ENCODE data around the gene ANO7. TPM values are rescaled to one million over a fixed set of nuclear protein-coding genes. Genes with fewer than 3 reads are reported as not detected.
A peak's percentile ranks its signal among the peaks of the same experiment; 100 is the strongest.

ANO7 gene
- total RNA-seq, 1 experiment from 2014 or later, result 5.2 TPM

DNA sequence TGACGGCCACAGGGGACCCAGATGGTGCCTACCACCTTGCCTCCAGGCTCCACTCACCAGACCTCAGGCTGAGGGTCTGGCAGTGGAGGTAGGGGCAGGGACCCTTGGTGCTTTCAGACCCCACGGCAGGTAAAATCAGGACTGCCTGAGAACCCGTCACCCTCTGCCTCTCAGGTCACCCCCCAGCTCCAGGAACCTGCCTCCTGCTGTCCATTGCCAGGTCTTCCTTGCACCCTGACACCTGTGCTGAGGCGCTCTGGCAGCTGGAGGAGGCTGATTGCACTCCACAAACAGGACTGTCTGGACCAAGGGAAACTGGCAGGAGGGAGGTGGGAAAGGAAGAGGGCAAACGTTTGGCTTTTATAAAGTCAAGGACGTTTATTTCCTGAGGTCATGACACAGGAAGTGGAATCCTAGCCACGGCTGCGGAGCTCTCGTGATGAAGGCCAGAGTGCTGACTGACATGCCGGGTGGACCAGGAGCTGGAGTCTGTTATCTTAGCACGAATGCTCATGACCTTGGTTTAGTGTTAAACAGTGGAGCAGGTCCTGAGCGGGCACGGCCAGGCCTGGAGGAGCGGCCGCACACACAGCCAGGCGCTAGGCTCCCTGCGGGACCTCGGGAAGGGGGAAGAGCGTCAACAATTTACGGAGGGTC, 40.5 kb downstream of the ANO7 start:
- no CpG with 5 or more reads among the region's 20 CpGs for WGBS (ENCODE audit: extremely low coverage, insufficient read length, low lambda C conversion rate)
- H3K36me3 Mint-ChIP-seq (ENCODE audit: insufficient read depth in 1 of 3, low read depth in 3 of 3), result peaks cover 30 to 82% (median 70%) of the 10 kb centered on the region in 3 experiments; a peak in 6 of 7 replicates
- no peak overlapping the region for H2BK15ac ChIP-seq (ENCODE audit: low read depth, low read length)
- H4K5ac ChIP-seq (ENCODE audit: insufficient read length, low read depth, low read length), result no peak overlapping the region
- TF ChIP-seq, protein P1, sequence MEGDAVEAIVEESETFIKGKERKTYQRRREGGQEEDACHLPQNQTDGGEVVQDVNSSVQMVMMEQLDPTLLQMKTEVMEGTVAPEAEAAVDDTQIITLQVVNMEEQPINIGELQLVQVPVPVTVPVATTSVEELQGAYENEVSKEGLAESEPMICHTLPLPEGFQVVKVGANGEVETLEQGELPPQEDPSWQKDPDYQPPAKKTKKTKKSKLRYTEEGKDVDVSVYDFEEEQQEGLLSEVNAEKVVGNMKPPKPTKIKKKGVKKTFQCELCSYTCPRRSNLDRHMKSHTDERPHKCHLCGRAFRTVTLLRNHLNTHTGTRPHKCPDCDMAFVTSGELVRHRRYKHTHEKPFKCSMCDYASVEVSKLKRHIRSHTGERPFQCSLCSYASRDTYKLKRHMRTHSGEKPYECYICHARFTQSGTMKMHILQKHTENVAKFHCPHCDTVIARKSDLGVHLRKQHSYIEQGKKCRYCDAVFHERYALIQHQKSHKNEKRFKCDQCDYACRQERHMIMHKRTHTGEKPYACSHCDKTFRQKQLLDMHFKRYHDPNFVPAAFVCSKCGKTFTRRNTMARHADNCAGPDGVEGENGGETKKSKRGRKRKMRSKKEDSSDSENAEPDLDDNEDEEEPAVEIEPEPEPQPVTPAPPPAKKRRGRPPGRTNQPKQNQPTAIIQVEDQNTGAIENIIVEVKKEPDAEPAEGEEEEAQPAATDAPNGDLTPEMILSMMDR (conservative IDR thresholded peaks at IDR 0.05), result no peak
- no peak overlapping the region for H2BK12ac ChIP-seq (ENCODE audit: insufficient read length, low read depth, low read length)
- no peak overlapping the region for H3K27ac ChIP-seq (ENCODE audit: insufficient read length, low read depth, low read length)
- no peak overlapping the region for H4K91ac ChIP-seq (ENCODE audit: insufficient read length, low read depth, low read length)
- H3K79me2 ChIP-seq (ENCODE audit: insufficient read depth, low read length), result no peaks in the 10 kb centered on the region
- no peak overlapping the region for H3K9ac ChIP-seq (ENCODE audit: extremely low read depth, insufficient read length, low read length)
- peak overlapping the region; percentile 18 to 89 (median 77); a peak in 4 of 7 replicates for H3K27ac Mint-ChIP-seq
- H3K56ac ChIP-seq (ENCODE audit: insufficient read length, low read depth, low read length), result no peak overlapping the region
- H3K27me3 ChIP-seq (ENCODE audit: insufficient read depth, low read length), result no peaks in the 10 kb centered on the region
- H3K4me1 ChIP-seq (ENCODE audit: insufficient read depth, low read length), result no peaks in the 10 kb centered on the region
- no peak overlapping the region for H2AFZ ChIP-seq (ENCODE audit: low read length)
- H2BK20ac ChIP-seq (ENCODE audit: low read depth, low read length, poor library complexity, severe bottlenecking), result no peak overlapping the region
- H2AK5ac ChIP-seq (ENCODE audit: insufficient read length, low read length), result no peak overlapping the region
- H3K18ac ChIP-seq (ENCODE audit: insufficient read length, low read depth, low read length), result no peak overlapping the region
- no peak overlapping the region for H4K8ac ChIP-seq (replicated peaks; ENCODE audit: insufficient read length, low read depth, low read length)
- no peaks in the 10 kb centered on the region for H3K23me2 ChIP-seq (ENCODE audit: insufficient read length, low read depth, low read length, poor library complexity, severe bottlenecking)
- no peaks in the 10 kb centered on the region for H3K9me3 ChIP-seq (ENCODE audit: control insufficient read depth, low read depth, low read length)
- no peaks in the 10 kb centered on the region; the same call in 1 of the 2 replicates for H3K27me3 Mint-ChIP-seq (ENCODE audit: low read depth)
- no peak for DNase-seq
- peaks cover 2% of the 10 kb centered on the region for H4K20me1 ChIP-seq (ENCODE audit: control insufficient read depth, insufficient read depth, insufficient read length)
- no peaks in the 10 kb centered on the region for H3K9me3 Mint-ChIP-seq
- H3K4me1 Mint-ChIP-seq, result peaks cover 4 to 6% of the 10 kb centered on the region in 2 experiments; a peak in 1 of 4 replicates
- no peak overlapping the region for H3K14ac ChIP-seq (ENCODE audit: insufficient read depth, low read length)
- no peak overlapping the region for H2BK5ac ChIP-seq (ENCODE audit: insufficient read length, low read length)
- no peak overlapping the region for H3K23ac ChIP-seq (ENCODE audit: insufficient read length, low read depth, low read length)
- no peak overlapping the region for H3K4ac ChIP-seq (ENCODE audit: low read depth, low read length)
- H2BK120ac ChIP-seq (ENCODE audit: low read depth, low read length, poor library complexity, severe bottlenecking), result no peak overlapping the region
- H3T11ph ChIP-seq (ENCODE audit: low read length), result no peak overlapping the region
- H3K4me2 ChIP-seq (ENCODE audit: insufficient read depth, insufficient read length, low read length), result no peak overlapping the region
- H3K79me1 ChIP-seq (ENCODE audit: insufficient read depth, low read depth, low read length, poor library complexity, severe bottlenecking), result no peaks in the 10 kb centered on the region
- no peak overlapping the region for H3K4me3 Mint-ChIP-seq
